ENCODE results near the gene METTL27.
"Not testable (repeated sequence)": the region's sequence is repeated elsewhere in the genome, so short reads cannot be mapped to it uniquely, and the experiment has no call there.

METTL27 gene

GRCh38 chr7:73838642-73839041 lies 3.7 kb downstream of the METTL27 start:
- FAIRE-seq = no peak

- FAIRE-seq = not testable (repeated sequence)
Measured at GRCh38 chr7:73837167-73837566, 5.1 kb downstream of the METTL27 start.

- no peak for FAIRE-seq
Measured at GRCh38 chr7:73834626-73835191, 7.6 kb downstream of the METTL27 start.

GRCh38 chr7:73833251-73833919 lies 8.9 kb downstream of the METTL27 start:
- FAIRE-seq = no peak

GRCh38 chr7:73832806-73833205 lies 9.5 kb downstream of the METTL27 start:
- no peak for FAIRE-seq

- no peak for FAIRE-seq
Measured at GRCh38 chr7:73831834-73832651, 10.3 kb downstream of the METTL27 start.

GRCh38 chr7:73831584-73831833 lies 10.8 kb downstream of the METTL27 start:
- no peak for FAIRE-seq

GRCh38 chr7:73830681-73831583 lies 11.4 kb downstream of the METTL27 start, which contains the start of gene CLDN4:
Gene CLDN4 (plus strand): TSS chr7:73830996. CDS start chr7:73831202, 206 bp downstream.
- FAIRE-seq = no peak

- FAIRE-seq = no peak
Measured at GRCh38 chr7:73829921-73830680, 12.2 kb downstream of the METTL27 start.

GRCh38 chr7:73829505-73829904 lies 12.8 kb downstream of the METTL27 start:
- no peak for FAIRE-seq

GRCh38 chr7:73828972-73829371 lies 13.3 kb downstream of the METTL27 start:
- FAIRE-seq = no peak

GRCh38 chr7:73828107-73828803 lies 14.1 kb downstream of the METTL27 start:
- peak; percentile 38 for FAIRE-seq

- FAIRE-seq = no peak
Measured at GRCh38 chr7:73827567-73828106, 14.7 kb downstream of the METTL27 start.

- no peak for FAIRE-seq
Measured at GRCh38 chr7:73824986-73825385, 17.3 kb downstream of the METTL27 start.

- FAIRE-seq = no peak
Measured at GRCh38 chr7:73823873-73824592, 18.3 kb downstream of the METTL27 start.

- no peak for FAIRE-seq
Measured at GRCh38 chr7:73823257-73823656, 19.1 kb downstream of the METTL27 start.

- FAIRE-seq = no peak
Measured at GRCh38 chr7:73822319-73823173, 19.8 kb downstream of the METTL27 start.

GRCh38 chr7:73821597-73822285 lies 20.6 kb downstream of the METTL27 start:
- FAIRE-seq = not testable (repeated sequence)

- no peak for FAIRE-seq
Measured at GRCh38 chr7:73820013-73820412, 22.3 kb downstream of the METTL27 start.

All from colon (tissue), 2 donors.